OCI-LY7 (cell line): ENCODE results near the gene PEPD. TPM values are rescaled to one million over a fixed set of nuclear protein-coding genes. Genes with fewer than 3 reads are reported as not detected.

ENCODE experiments used
- BruUV-seq: library from RNA; stranded (reverse); fragments of 400-500 nt; replicated peaks from 2 replicates; lab custom pipeline; 2021; lab: Mats Ljungman, UMichigan
- CTCF ChIA-PET: fragments of 300-600 bp; sonication (Branson Sonifier 250); formaldehyde crosslinking; loops from one replicate; lab custom pipeline; 2022; ENCODE audit warnings: antibody characterized with exemption; ENCODE audit not compliant: unreplicated experiment; lab: Charles Lee
- POLR2A ChIA-PET: fragments of 300-600 bp; sonication (Branson Sonifier 250); formaldehyde crosslinking; loops from one replicate; lab custom pipeline; 2022; ENCODE audit warnings: antibody characterized with exemption; lab: Charles Lee
- DNase-seq: peaks from one replicate; pipeline ENCODE4 v3.0.0-alpha.2; 2015; ENCODE audit warnings: low spot score
- H2AFZ ChIP-seq: fragments of 200-600 bp; sonication (generic), shearing (Covaris generic); 2 replicates; pipeline ENCODE4 v1.6.1; 2014; ENCODE audit warnings: mild to moderate bottlenecking, antibody characterized with exemption, low read length, moderate library complexity
- H3K27ac ChIP-seq: fragments of 200-600 bp; sonication (generic); 2 replicates; pipeline ENCODE4 v1.5.1; 2014; ENCODE audit warnings: mixed run types, low read depth, mild to moderate bottlenecking, moderate library complexity, low read length, inconsistent platforms; ENCODE audit not compliant: poor library complexity, severe bottlenecking
- H3K36me3 ChIP-seq: fragments of 200-600 bp; sonication (generic); 2 replicates; pipeline ENCODE4 v1.6.1; 2014; ENCODE audit warnings: mild to moderate bottlenecking, antibody characterized with exemption, low read length, moderate library complexity, mixed read lengths; ENCODE audit not compliant: insufficient read depth
- H3K4me1 ChIP-seq: fragments of 200-600 bp; sonication (generic); 2 replicates; pipeline ENCODE4 v1.5.1; 2014; ENCODE audit warnings: mild to moderate bottlenecking, low read length; ENCODE audit not compliant: insufficient read depth, poor library complexity, severe bottlenecking
- H3K4me2 ChIP-seq: fragments of 200-600 bp; sonication (generic); 2 replicates; pipeline ENCODE4 v1.6.1; 2014; ENCODE audit warnings: mild to moderate bottlenecking, low read length
- H3K4me3 ChIP-seq: fragments of 200-600 bp; sonication (generic); 2 replicates; pipeline ENCODE4 v1.5.1; 2014; ENCODE audit warnings: mild to moderate bottlenecking, low read depth, low read length; ENCODE audit not compliant: poor library complexity, severe bottlenecking
- H3K79me2 ChIP-seq: fragments of 200-600 bp; sonication (generic); 2 replicates; pipeline ENCODE4 v1.6.1; 2016; ENCODE audit warnings: low read depth, mild to moderate bottlenecking, low read length, moderate library complexity, mixed read lengths; ENCODE audit not compliant: insufficient read depth
- H3K9me2 ChIP-seq: fragments of 200-600 bp; sonication (generic); 2 replicates; pipeline ENCODE4 v1.6.1; 2016; ENCODE audit warnings: mild to moderate bottlenecking, low read length, mixed read lengths; ENCODE audit not compliant: insufficient read depth
- H3K9me3 ChIP-seq: fragments of 200-600 bp; sonication (generic); 2 replicates; pipeline ENCODE4 v1.6.1; 2014; ENCODE audit warnings: mild to moderate bottlenecking, mixed run types, low read length, mixed read lengths
- H4K20me1 ChIP-seq: fragments of 200-600 bp; sonication (generic); 2 replicates; pipeline ENCODE4 v1.6.1; 2014; ENCODE audit warnings: mild to moderate bottlenecking, antibody characterized with exemption, low read length, moderate library complexity, mixed read lengths; ENCODE audit not compliant: insufficient read depth
- CTCF ChIP-seq: fragments of 200-600 bp; sonication (generic); conservative IDR thresholded peaks from 2 replicates; pipeline ENCODE4 v1.5.1; 2014; ENCODE audit warnings: mild to moderate bottlenecking, antibody characterized with exemption, low read length, moderate library complexity, mixed read lengths
- EZH2phosphoT487 ChIP-seq: fragments of 200-600 bp; sonication (generic); IDR thresholded peaks from 2 replicates; pipeline ENCODE4 v1.6.1; 2018; ENCODE audit warnings: low read depth, borderline replicate concordance, mild to moderate bottlenecking, mixed run types, antibody characterized with exemption, low read length, moderate library complexity, mixed read lengths
- intact Hi-C: fragments of 100-400 bp; cut with micrococcal nuclease; formaldehyde crosslinking; loops from one replicate; pipeline ENCODE4 v1.10.0; 2022; ENCODE audit not compliant: unreplicated experiment
- total RNA-seq, 2 experiments: library from RNA; depleted of rRNA in 1 of 2; stranded (reverse); fragments of >200 nt in 1 of 2; shearing (Covaris generic) in 1 of 2; gene quantifications; 2 replicates each; pipeline ENCODE4 v1.2.3, GENCODE V29; 2014 to 2022

PEPD gene
- total RNA-seq, 2 experiments from 2014 or later: 24.4 to 29.7 TPM

- CTCF ChIA-PET: no interaction called here
- no peaks in the 10 kb centered on the region for H3K9me3 ChIP-seq
- POLR2A ChIA-PET: no interaction called here
- no peak overlapping the region for H3K4me3 ChIP-seq
- intact Hi-C loops: no loop called here
- no TSS peak for BruUV-seq
- no peak overlapping the region for H2AFZ ChIP-seq
- DNase-seq: no peak
- H3K4me2 ChIP-seq: no peak overlapping the region
- H3K36me3 ChIP-seq: no peaks in the 10 kb centered on the region
- no peak overlapping the region for H3K27ac ChIP-seq
- H3K9me2 ChIP-seq: no peaks in the 10 kb centered on the region
- no peaks in the 10 kb centered on the region for H4K20me1 ChIP-seq
- no peaks in the 10 kb centered on the region for H3K79me2 ChIP-seq
- H3K4me1 ChIP-seq: no peaks in the 10 kb centered on the region
- TF ChIP-seq EZH2phosphoT487: no peak
- no peak for TF ChIP-seq CTCF
Measured at GRCh38 chr19:33476151-33476707, 45.4 kb downstream of the PEPD start.

- Histone ChIP-seq H3K4me1 (no peaks in the 10 kb centered on the region), H2AFZ (no peak overlapping the region), H3K4me2 (no peak overlapping the region), H3K9me3 (no peaks in the 10 kb centered on the region), H3K79me2 (no peaks in the 10 kb centered on the region), H3K27ac (no peak overlapping the region), H3K9me2 (no peaks in the 10 kb centered on the region), H3K4me3 (no peak overlapping the region), H3K36me3 (no peaks in the 10 kb centered on the region), H4K20me1 (no peaks in the 10 kb centered on the region)
- TF ChIP-seq EZH2phosphoT487 (no peak), CTCF (no peak)
- no TSS peak for BruUV-seq
- CTCF ChIA-PET: no interaction called here
- DNase-seq: no peak
- intact Hi-C loops: no loop called here
- POLR2A ChIA-PET: no interaction called here
Measured at GRCh38 chr19:33473653-33474305, 47.8 kb downstream of the PEPD start.
